K562 (cell line): ENCODE measurements around the gene ZNF774. TPM values are rescaled to one million over a fixed set of nuclear protein-coding genes. Genes with fewer than 3 reads are reported as not detected.
A peak's percentile ranks its signal among the peaks of the same experiment; 100 is the strongest.

Experiments used
- CC2D1A ChIP-seq: fragments of 450-650 bp; IDR thresholded peaks from 2 replicates; pipeline ENCODE4 v1.6.1; 2017; ENCODE audit warnings: mild to moderate bottlenecking
- HMGN3 ChIP-seq: IDR thresholded peaks from 2 replicates; pipeline ENCODE4 v1.6.1; 2011; ENCODE audit warnings: borderline replicate concordance, low read depth, mild to moderate bottlenecking, mixed read lengths, low read length; ENCODE audit not compliant: insufficient read length; ENCODE audit errors: extremely low read depth
- HNRNPLL ChIP-seq: fragments of 200-400 bp; formaldehyde crosslinking; IDR thresholded peaks from 2 replicates; pipeline ENCODE4 v1.6.1; 2017; ENCODE audit warnings: low read length, low read depth, mild to moderate bottlenecking; ENCODE audit not compliant: poor library complexity, severe bottlenecking
- IRF2 ChIP-seq: sonication (generic); formaldehyde crosslinking; IDR thresholded peaks from 2 replicates; pipeline ENCODE4 v1.8.1; 2022; ENCODE audit warnings: mild to moderate bottlenecking, missing genetic modification reagents
- KLF6 ChIP-seq: fragments of 250-450 bp; sonication (Bioruptor Pico); IDR thresholded peaks from 2 replicates; pipeline ENCODE4 v1.4.0; 2020; ENCODE audit warnings: mild to moderate bottlenecking, moderate library complexity, borderline replicate concordance
- MAFF ChIP-seq: IDR thresholded peaks from 2 replicates; pipeline ENCODE4 v1.6.1; 2012; ENCODE audit warnings: low read length, improper control_type of control experiment
- POLR2A ChIP-seq: fragments of 450-650 bp; conservative IDR thresholded peaks from 2 replicates; pipeline ENCODE4 v1.6.1; 2016
- RBFOX2 ChIP-seq: fragments of 200-400 bp; formaldehyde crosslinking; IDR thresholded peaks from 2 replicates; pipeline ENCODE4 v1.6.1; 2017; ENCODE audit warnings: low read depth, mild to moderate bottlenecking, low read length, moderate library complexity
- SAP30 ChIP-seq: fragments of 200-600 bp; sonication (generic); IDR thresholded peaks from 2 replicates; pipeline ENCODE4 v1.6.1; 2012; ENCODE audit warnings: borderline replicate concordance, low read depth, mild to moderate bottlenecking, moderate library complexity, low read length, control low read depth, inconsistent platforms; ENCODE audit not compliant: insufficient read depth, poor library complexity, severe bottlenecking
- STAT5B ChIP-seq: fragments of 250-450 bp; sonication (Bioruptor Pico); IDR thresholded peaks from 2 replicates; pipeline ENCODE4 v1.8.0; 2021; ENCODE audit warnings: mild to moderate bottlenecking, inconsistent platforms
- polyA plus RNA-seq, 8 experiments: library from polyadenylated mRNA; depleted of rRNA in 4 of 8; stranded (reverse) in 5 of 8; unstranded in 3 of 8; fragments of >200 nt; fragmentation: Nextera tagmentation in 2 of 8; fragmentation: Illumina TruSeq in 1 of 8; extraction: Ambion mirVana in 2 of 8; extraction: Trizol in 1 of 8; gene quantifications; 2 replicates each; pipeline versions ENCODE4 v1.2.1 to v1.2.3, GENCODE V29; 2011 to 2014; ENCODE audit warnings: inconsistent platforms in 1 of 8, missing spikeins in 1 of 8
- total RNA-seq, 7 experiments: library from RNA; depleted of rRNA in 6 of 7; stranded (reverse); fragments of >200 nt in 6 of 7; fragmentation: Illumina TruSeq in 2 of 7; extraction: Trizol in 2 of 7; gene quantifications; 2 replicates each; pipeline versions ENCODE4 v1.2.1 to v1.2.3, GENCODE V29; 2011 to 2021; ENCODE audit warnings: low replicate concordance in 1 of 7
- TF ChIP-seq, protein P1 (sequence below): fragments of 450-650 bp; IDR thresholded peaks from 2 replicates; pipeline ENCODE4 v1.6.1; 2018; ENCODE audit not compliant: partially characterized antibody
- TF ChIP-seq, protein P2 (sequence below): fragments of 250-450 bp; sonication (Bioruptor Pico); IDR thresholded peaks from 2 replicates; pipeline ENCODE4 v1.8.0; 2021; ENCODE audit warnings: moderate library complexity, mild to moderate bottlenecking, inconsistent platforms
- TF ChIP-seq, protein P3 (sequence below), 2 experiments: fragments of 150-350 bp in 1 of 2; IDR thresholded peaks; 2 replicates each; pipeline ENCODE4 v1.6.1; 2012 to 2016; ENCODE audit warnings: low read depth in 2 of 2, low read length in 2 of 2, mild to moderate bottlenecking in 1 of 2, moderate library complexity in 1 of 2
- TF ChIP-seq, protein P4 (sequence below): sonication (generic); formaldehyde crosslinking; IDR thresholded peaks from 2 replicates; pipeline ENCODE4 v1.8.1; 2023; ENCODE audit warnings: mild to moderate bottlenecking, missing genetic modification reagents

Gene ZNF774
- total and polyA plus RNA-seq, 9 of the 15 experiments (the other 6 are each of a cell fraction or from before 2014, with no cell fraction given): 0.32 to 2.0 (median 1.2) TPM

DNA sequence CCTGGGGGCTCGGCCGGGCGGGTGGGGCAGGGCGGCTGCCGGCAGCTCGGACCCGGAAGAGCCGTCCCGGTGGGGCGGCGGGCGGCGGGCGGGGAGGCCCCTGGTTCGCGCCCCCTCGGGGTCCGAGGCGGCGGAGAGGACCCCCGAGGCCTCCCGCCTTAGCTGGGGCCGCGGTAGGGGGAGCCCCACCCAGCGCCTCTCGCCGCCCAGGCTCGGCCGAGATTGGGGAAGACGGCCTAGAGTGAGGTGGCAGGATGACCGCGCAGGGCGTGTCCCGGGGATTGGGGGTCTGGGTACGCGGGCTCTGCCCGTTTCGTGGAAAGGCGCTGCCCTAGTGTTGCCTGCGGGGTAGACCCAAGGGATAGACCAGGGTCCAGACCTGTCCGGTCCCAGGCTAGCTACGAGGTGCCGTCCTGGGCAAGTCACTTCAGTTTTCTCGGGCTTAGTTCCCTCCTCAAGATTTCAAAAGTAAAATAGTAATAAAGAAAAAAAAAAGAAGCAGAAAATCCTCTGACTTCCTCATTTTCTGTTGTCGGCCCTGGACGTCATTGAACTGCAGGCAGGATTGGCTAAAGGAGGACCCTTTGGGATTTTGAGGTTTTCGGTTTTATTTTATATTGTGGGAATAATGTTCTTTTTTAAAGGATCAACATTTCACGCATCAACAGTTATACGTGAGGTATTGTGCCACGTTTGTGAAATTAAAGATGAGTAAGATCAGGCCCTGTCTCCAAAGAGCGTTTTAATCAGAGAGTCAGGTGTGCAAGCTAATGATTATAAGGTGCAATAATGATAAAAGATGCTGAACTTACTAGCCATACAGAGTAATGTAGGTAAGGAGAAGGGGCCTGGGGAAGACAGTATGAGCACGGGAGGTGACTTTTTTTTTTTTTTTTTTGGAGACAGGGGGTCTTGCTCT is 36.6 kb downstream of the ZNF774 start (continued):
- TF ChIP-seq, protein P1, sequence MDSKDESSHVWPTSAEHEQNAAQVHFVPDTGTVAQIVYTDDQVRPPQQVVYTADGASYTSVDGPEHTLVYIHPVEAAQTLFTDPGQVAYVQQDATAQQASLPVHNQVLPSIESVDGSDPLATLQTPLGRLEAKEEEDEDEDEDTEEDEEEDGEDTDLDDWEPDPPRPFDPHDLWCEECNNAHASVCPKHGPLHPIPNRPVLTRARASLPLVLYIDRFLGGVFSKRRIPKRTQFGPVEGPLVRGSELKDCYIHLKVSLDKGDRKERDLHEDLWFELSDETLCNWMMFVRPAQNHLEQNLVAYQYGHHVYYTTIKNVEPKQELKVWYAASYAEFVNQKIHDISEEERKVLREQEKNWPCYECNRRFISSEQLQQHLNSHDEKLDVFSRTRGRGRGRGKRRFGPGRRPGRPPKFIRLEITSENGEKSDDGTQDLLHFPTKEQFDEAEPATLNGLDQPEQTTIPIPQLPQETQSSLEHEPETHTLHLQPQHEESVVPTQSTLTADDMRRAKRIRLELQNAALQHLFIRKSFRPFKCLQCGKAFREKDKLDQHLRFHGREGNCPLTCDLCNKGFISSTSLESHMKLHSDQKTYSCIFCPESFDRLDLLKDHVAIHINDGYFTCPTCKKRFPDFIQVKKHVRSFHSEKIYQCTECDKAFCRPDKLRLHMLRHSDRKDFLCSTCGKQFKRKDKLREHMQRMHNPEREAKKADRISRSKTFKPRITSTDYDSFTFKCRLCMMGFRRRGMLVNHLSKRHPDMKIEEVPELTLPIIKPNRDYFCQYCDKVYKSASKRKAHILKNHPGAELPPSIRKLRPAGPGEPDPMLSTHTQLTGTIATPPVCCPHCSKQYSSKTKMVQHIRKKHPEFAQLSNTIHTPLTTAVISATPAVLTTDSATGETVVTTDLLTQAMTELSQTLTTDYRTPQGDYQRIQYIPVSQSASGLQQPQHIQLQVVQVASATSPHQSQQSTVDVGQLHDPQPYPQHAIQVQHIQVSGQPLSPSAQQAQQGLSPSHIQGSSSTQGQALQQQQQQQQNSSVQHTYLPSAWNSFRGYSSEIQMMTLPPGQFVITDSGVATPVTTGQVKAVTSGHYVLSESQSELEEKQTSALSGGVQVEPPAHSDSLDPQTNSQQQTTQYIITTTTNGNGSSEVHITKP: no peak
- TF ChIP-seq HMGN3: no peak
- no peak for TF ChIP-seq POLR2A
- peak; percentile 54 for TF ChIP-seq SAP30
- TF ChIP-seq MAFF: no peak
- no peak for TF ChIP-seq HNRNPLL
- no peak for TF ChIP-seq CC2D1A
- TF ChIP-seq, protein P2, sequence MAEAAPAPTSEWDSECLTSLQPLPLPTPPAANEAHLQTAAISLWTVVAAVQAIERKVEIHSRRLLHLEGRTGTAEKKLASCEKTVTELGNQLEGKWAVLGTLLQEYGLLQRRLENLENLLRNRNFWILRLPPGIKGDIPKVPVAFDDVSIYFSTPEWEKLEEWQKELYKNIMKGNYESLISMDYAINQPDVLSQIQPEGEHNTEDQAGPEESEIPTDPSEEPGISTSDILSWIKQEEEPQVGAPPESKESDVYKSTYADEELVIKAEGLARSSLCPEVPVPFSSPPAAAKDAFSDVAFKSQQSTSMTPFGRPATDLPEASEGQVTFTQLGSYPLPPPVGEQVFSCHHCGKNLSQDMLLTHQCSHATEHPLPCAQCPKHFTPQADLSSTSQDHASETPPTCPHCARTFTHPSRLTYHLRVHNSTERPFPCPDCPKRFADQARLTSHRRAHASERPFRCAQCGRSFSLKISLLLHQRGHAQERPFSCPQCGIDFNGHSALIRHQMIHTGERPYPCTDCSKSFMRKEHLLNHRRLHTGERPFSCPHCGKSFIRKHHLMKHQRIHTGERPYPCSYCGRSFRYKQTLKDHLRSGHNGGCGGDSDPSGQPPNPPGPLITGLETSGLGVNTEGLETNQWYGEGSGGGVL: no peak
- TF ChIP-seq, protein P3, sequence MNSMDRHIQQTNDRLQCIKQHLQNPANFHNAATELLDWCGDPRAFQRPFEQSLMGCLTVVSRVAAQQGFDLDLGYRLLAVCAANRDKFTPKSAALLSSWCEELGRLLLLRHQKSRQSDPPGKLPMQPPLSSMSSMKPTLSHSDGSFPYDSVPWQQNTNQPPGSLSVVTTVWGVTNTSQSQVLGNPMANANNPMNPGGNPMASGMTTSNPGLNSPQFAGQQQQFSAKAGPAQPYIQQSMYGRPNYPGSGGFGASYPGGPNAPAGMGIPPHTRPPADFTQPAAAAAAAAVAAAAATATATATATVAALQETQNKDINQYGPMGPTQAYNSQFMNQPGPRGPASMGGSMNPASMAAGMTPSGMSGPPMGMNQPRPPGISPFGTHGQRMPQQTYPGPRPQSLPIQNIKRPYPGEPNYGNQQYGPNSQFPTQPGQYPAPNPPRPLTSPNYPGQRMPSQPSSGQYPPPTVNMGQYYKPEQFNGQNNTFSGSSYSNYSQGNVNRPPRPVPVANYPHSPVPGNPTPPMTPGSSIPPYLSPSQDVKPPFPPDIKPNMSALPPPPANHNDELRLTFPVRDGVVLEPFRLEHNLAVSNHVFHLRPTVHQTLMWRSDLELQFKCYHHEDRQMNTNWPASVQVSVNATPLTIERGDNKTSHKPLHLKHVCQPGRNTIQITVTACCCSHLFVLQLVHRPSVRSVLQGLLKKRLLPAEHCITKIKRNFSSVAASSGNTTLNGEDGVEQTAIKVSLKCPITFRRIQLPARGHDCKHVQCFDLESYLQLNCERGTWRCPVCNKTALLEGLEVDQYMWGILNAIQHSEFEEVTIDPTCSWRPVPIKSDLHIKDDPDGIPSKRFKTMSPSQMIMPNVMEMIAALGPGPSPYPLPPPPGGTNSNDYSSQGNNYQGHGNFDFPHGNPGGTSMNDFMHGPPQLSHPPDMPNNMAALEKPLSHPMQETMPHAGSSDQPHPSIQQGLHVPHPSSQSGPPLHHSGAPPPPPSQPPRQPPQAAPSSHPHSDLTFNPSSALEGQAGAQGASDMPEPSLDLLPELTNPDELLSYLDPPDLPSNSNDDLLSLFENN (IDR thresholded peaks at IDR 0.05; ENCODE audit: low read depth in 2 of 2, low read length in 2 of 2): no peak
- no peak for TF ChIP-seq IRF2 (CRISPR knock-in tag)
- TF ChIP-seq STAT5B: no peak
- TF ChIP-seq, protein P4, sequence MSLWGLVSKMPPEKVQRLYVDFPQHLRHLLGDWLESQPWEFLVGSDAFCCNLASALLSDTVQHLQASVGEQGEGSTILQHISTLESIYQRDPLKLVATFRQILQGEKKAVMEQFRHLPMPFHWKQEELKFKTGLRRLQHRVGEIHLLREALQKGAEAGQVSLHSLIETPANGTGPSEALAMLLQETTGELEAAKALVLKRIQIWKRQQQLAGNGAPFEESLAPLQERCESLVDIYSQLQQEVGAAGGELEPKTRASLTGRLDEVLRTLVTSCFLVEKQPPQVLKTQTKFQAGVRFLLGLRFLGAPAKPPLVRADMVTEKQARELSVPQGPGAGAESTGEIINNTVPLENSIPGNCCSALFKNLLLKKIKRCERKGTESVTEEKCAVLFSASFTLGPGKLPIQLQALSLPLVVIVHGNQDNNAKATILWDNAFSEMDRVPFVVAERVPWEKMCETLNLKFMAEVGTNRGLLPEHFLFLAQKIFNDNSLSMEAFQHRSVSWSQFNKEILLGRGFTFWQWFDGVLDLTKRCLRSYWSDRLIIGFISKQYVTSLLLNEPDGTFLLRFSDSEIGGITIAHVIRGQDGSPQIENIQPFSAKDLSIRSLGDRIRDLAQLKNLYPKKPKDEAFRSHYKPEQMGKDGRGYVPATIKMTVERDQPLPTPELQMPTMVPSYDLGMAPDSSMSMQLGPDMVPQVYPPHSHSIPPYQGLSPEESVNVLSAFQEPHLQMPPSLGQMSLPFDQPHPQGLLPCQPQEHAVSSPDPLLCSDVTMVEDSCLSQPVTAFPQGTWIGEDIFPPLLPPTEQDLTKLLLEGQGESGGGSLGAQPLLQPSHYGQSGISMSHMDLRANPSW (CRISPR knock-in tag): 0 out of 2 replicates have a peak, but pooled peaks have one; percentile 38
- TF ChIP-seq KLF6 (CRISPR knock-in tag): peak; percentile 67; the same call in 1 of the 2 replicates
- peak; percentile 67 for TF ChIP-seq RBFOX2
